ENCODE data around the gene SNAPC4.

DNA sequence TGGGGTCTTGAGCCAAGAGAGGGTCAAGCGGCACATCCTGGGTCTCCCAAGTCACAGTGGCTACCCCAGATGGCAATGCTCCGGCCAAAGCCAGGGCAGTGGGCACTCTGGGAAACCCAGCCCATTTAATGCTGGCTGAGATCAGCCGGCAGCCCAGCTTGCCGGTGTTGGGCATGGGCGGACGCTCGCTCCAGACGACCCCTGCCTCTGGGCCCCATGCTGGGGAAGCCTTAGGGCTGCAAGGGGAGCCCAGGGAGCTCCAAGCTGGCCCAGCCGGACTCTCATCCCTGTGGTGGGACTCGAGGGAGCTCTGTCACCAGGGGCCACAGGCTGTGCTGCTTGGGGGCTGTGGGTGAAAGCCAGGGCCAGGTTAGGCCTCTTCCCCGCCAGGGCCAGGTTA, 20.6 kb downstream of the SNAPC4 start:
- no peak for TF ChIP-seq CTCF (IDR thresholded peaks at IDR 0.05; ENCODE audit: poor library complexity, severe bottlenecking)
- TF ChIP-seq EZH2 (IDR thresholded peaks at IDR 0.05; ENCODE audit: borderline replicate concordance, insufficient read depth, low read length, poor library complexity, severe bottlenecking) = no peak

All from neural cell (in vitro differentiated cells).